A549 (cell line): ENCODE results near the gene CKLF. TPM values are rescaled to one million over a fixed set of nuclear protein-coding genes. Genes with fewer than 3 reads are reported as not detected.

Experiments used
- BCL3 ChIP-seq: fragments of >200 bp; sonication (Bioruptor Twin); formaldehyde crosslinking; IDR thresholded peaks from 3 replicates; pipeline ENCODE4 v1.6.1; 2016
- CBX2 ChIP-seq: fragments of 200-600 bp; sonication (generic); IDR thresholded peaks from 2 replicates; pipeline ENCODE4 v1.6.1; 2016; ENCODE audit warnings: low read depth, mild to moderate bottlenecking, borderline replicate concordance
- CHD2 ChIP-seq: fragments of 150-350 bp; IDR thresholded peaks from 2 replicates; pipeline ENCODE4 v1.6.1; 2014; ENCODE audit warnings: low read length; ENCODE audit not compliant: partially characterized antibody
- E2F6 ChIP-seq: IDR thresholded peaks from 2 replicates; pipeline ENCODE4 v1.6.1; 2012; ENCODE audit warnings: low read depth, borderline replicate concordance
- EHMT2 ChIP-seq: fragments of 200-600 bp; sonication (generic); IDR thresholded peaks from 2 replicates; pipeline ENCODE4 v1.6.1; 2016; ENCODE audit warnings: antibody characterized with exemption, low read depth, mild to moderate bottlenecking, moderate library complexity
- ESRRA ChIP-seq: fragments of 150-350 bp; IDR thresholded peaks from 2 replicates; pipeline ENCODE4 v1.6.1; 2014; ENCODE audit warnings: mild to moderate bottlenecking, low read length, borderline replicate concordance
- FOSB ChIP-seq: fragments of 250-450 bp; sonication (Bioruptor Pico); IDR thresholded peaks from 2 replicates; pipeline ENCODE4 v1.5.0; 2020; ENCODE audit warnings: mild to moderate bottlenecking, moderate library complexity
- FOSL2 ChIP-seq, 2 experiments: fragments of 450-650 bp in 1 of 2; fragments of >200 bp in 1 of 2; sonication (Bioruptor Twin) in 1 of 2; formaldehyde crosslinking; IDR thresholded peaks; 2 replicates each; pipeline versions ENCODE4 v1.5.0 to v1.6.1; 2016 to 2020; ENCODE audit warnings: mild to moderate bottlenecking in 1 of 2, moderate library complexity in 1 of 2
- FOXS1 ChIP-seq: fragments of 250-450 bp; sonication (Bioruptor Pico); IDR thresholded peaks from 2 replicates; pipeline ENCODE4 v1.5.0; 2020; ENCODE audit warnings: mild to moderate bottlenecking, moderate library complexity
- HOXA7 ChIP-seq: fragments of 250-450 bp; sonication (Bioruptor Pico); IDR thresholded peaks from 2 replicates; pipeline ENCODE4 v1.5.0; 2020; ENCODE audit warnings: mild to moderate bottlenecking, moderate library complexity
- HOXB13 ChIP-seq: fragments of 250-450 bp; sonication (Bioruptor Pico); IDR thresholded peaks from 2 replicates; pipeline ENCODE4 v1.5.0; 2020; ENCODE audit warnings: low read depth, mild to moderate bottlenecking, moderate library complexity
- KDM5A ChIP-seq: fragments of 200-600 bp; sonication (generic); IDR thresholded peaks from 2 replicates; pipeline ENCODE4 v1.6.1; 2016; ENCODE audit warnings: antibody characterized with exemption, mild to moderate bottlenecking
- MYC ChIP-seq: IDR thresholded peaks from 2 replicates; pipeline ENCODE4 v1.6.1; 2012; ENCODE audit warnings: mild to moderate bottlenecking, inconsistent platforms, low read length, improper control_type of control experiment, borderline replicate concordance
- POLR2A ChIP-seq: IDR thresholded peaks from 2 replicates; pipeline ENCODE4 v1.6.1; 2012; ENCODE audit warnings: mild to moderate bottlenecking, low read length
- POLR2AphosphoS2 ChIP-seq: conservative IDR thresholded peaks from 2 replicates; pipeline ENCODE4 v1.6.1; 2012; ENCODE audit warnings: low read length, improper control_type of control experiment, inconsistent platforms
- RARB ChIP-seq: fragments of 250-450 bp; sonication (Bioruptor Pico); IDR thresholded peaks from 2 replicates; pipeline ENCODE4 v1.8.0; 2021; ENCODE audit warnings: mild to moderate bottlenecking, moderate library complexity
- RNF2 ChIP-seq: fragments of 200-600 bp; sonication (generic); IDR thresholded peaks from 2 replicates; pipeline ENCODE4 v1.6.1; 2016; ENCODE audit warnings: low read depth, mild to moderate bottlenecking, antibody characterized with exemption, moderate library complexity, borderline replicate concordance
- TFCP2L1 ChIP-seq: fragments of 250-450 bp; sonication (Bioruptor Pico); IDR thresholded peaks from 2 replicates; pipeline ENCODE4 v1.5.0; 2021; ENCODE audit warnings: mild to moderate bottlenecking
- TP53 ChIP-seq: fragments of 250-450 bp; sonication (Bioruptor Pico); IDR thresholded peaks from 2 replicates; pipeline ENCODE4 v1.5.0; 2021; ENCODE audit warnings: mild to moderate bottlenecking, moderate library complexity
- ZC3H11A ChIP-seq: fragments of 450-650 bp; IDR thresholded peaks from 2 replicates; pipeline ENCODE4 v1.6.1; 2014; ENCODE audit warnings: antibody characterized with exemption, mild to moderate bottlenecking
- polyA plus RNA-seq, 4 experiments: library from polyadenylated mRNA; depleted of rRNA in 3 of 4; stranded (reverse); fragments of >200 nt; fragmentation: RNase III in 1 of 4; extraction: RNeasy Plus Mini Kit Qiagen cat#74134 plus additional on column Dnase treatment in 1 of 4; gene quantifications; 2 replicates in 3 of 4; 3 replicates in 1 of 4; pipeline ENCODE4 v1.2.3, GENCODE V29; 2011 to 2017
- TF ChIP-seq, protein P1 (sequence below): fragments of 250-450 bp; sonication (Bioruptor Pico); IDR thresholded peaks from 2 replicates; pipeline ENCODE4 v1.5.0; 2020; ENCODE audit warnings: low read depth, mild to moderate bottlenecking, moderate library complexity
- TF ChIP-seq, protein P2 (sequence below): IDR thresholded peaks from 2 replicates; pipeline ENCODE4 v1.6.1; 2012
- TF ChIP-seq, protein P3 (sequence below): fragments of 200-600 bp; sonication (generic); IDR thresholded peaks from 2 replicates; pipeline ENCODE4 v1.6.1; 2016; ENCODE audit warnings: antibody characterized with exemption, mild to moderate bottlenecking, moderate library complexity

CKLF gene
- polyA plus RNA-seq, 2 of the 4 experiments (the other 2 are of a cell fraction) = 85.1 to 87.0 TPM

- TF ChIP-seq FOXS1 (CRISPR knock-in tag) (peak; percentile 46; the same call in 1 of the 2 replicates), RARB (no peak), EHMT2 (no peak), BCL3 (peak; percentile 70; the same call in 1 of the 3 replicates), ZC3H11A (no peak), TFCP2L1 (CRISPR knock-in tag) (peak; percentile 90), TP53 (CRISPR knock-in tag) (no peak; the same call in 1 of the 2 replicates), HOXB13 (peak; percentile 95), CHD2 (peak; percentile 43), MYC (no peak), FOSL2 (IDR thresholded peaks at IDR 0.05) (no peak), FOSL2 (CRISPR knock-in tag; IDR thresholded peaks at IDR 0.05) (no peak), FOSB (CRISPR knock-in tag) (0 out of 2 replicates have a peak, but pooled peaks have one; percentile 30), RNF2 (peak; percentile 93; the same call in 1 of the 2 replicates), KDM5A (no peak), CBX2 (no peak), HOXA7 (CRISPR knock-in tag) (peak; percentile 83; the same call in 1 of the 2 replicates), E2F6 (peak; percentile 100), ESRRA (no peak), POLR2AphosphoS2 (no peak), POLR2A (peak; percentile 80)
- TF ChIP-seq, protein P1, sequence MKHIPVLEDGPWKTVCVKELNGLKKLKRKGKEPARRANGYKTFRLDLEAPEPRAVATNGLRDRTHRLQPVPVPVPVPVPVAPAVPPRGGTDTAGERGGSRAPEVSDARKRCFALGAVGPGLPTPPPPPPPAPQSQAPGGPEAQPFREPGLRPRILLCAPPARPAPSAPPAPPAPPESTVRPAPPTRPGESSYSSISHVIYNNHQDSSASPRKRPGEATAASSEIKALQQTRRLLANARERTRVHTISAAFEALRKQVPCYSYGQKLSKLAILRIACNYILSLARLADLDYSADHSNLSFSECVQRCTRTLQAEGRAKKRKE (CRISPR knock-in tag) = peak; percentile 86
- TF ChIP-seq, protein P2, sequence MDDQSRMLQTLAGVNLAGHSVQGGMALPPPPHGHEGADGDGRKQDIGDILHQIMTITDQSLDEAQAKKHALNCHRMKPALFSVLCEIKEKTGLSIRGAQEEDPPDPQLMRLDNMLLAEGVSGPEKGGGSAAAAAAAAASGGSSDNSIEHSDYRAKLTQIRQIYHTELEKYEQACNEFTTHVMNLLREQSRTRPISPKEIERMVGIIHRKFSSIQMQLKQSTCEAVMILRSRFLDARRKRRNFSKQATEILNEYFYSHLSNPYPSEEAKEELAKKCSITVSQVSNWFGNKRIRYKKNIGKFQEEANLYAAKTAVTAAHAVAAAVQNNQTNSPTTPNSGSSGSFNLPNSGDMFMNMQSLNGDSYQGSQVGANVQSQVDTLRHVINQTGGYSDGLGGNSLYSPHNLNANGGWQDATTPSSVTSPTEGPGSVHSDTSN = no peak
- TF ChIP-seq, protein P3, sequence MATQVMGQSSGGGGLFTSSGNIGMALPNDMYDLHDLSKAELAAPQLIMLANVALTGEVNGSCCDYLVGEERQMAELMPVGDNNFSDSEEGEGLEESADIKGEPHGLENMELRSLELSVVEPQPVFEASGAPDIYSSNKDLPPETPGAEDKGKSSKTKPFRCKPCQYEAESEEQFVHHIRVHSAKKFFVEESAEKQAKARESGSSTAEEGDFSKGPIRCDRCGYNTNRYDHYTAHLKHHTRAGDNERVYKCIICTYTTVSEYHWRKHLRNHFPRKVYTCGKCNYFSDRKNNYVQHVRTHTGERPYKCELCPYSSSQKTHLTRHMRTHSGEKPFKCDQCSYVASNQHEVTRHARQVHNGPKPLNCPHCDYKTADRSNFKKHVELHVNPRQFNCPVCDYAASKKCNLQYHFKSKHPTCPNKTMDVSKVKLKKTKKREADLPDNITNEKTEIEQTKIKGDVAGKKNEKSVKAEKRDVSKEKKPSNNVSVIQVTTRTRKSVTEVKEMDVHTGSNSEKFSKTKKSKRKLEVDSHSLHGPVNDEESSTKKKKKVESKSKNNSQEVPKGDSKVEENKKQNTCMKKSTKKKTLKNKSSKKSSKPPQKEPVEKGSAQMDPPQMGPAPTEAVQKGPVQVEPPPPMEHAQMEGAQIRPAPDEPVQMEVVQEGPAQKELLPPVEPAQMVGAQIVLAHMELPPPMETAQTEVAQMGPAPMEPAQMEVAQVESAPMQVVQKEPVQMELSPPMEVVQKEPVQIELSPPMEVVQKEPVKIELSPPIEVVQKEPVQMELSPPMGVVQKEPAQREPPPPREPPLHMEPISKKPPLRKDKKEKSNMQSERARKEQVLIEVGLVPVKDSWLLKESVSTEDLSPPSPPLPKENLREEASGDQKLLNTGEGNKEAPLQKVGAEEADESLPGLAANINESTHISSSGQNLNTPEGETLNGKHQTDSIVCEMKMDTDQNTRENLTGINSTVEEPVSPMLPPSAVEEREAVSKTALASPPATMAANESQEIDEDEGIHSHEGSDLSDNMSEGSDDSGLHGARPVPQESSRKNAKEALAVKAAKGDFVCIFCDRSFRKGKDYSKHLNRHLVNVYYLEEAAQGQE = peak; percentile 72
These were observed at the start of gene CKLF (continued) for GRCh38 chr16:66552286-66553177.
